SK-N-SH treated with all-trans-retinoic acid at 6 μM for 48 hours (cell line): ENCODE results near the gene USP7.

ENCODE experiments used
- ATAC-seq: fragments of 200-7000 bp; cut with Tn5 transposase; 3 replicates; pipeline ENCODE4 v1.9.1; 2020; ENCODE audit warnings: mild to moderate bottlenecking, moderate library complexity
- BACH2 ChIP-seq: fragments of 250-450 bp; sonication (Bioruptor Pico); IDR thresholded peaks from 2 replicates; pipeline ENCODE4 v1.9.0; 2021; ENCODE audit warnings: mild to moderate bottlenecking, borderline replicate concordance
- CSDC2 ChIP-seq: fragments of 250-450 bp; sonication (Bioruptor Pico); IDR thresholded peaks from 2 replicates; pipeline ENCODE4 v1.5.0; 2020; ENCODE audit warnings: mild to moderate bottlenecking, moderate library complexity
- ESRRG ChIP-seq: fragments of 250-450 bp; sonication (Bioruptor Pico); IDR thresholded peaks from 2 replicates; pipeline ENCODE4 v1.6.1; 2021; ENCODE audit warnings: mild to moderate bottlenecking
- GLIS3 ChIP-seq: fragments of 250-450 bp; sonication (Bioruptor Pico); IDR thresholded peaks from 2 replicates; pipeline ENCODE4 v1.5.0; 2020; ENCODE audit warnings: mild to moderate bottlenecking, moderate library complexity
- PPARA ChIP-seq: fragments of 250-450 bp; sonication (Bioruptor Pico); IDR thresholded peaks from 2 replicates; pipeline ENCODE4 v1.5.0; 2020; ENCODE audit warnings: mild to moderate bottlenecking, borderline replicate concordance
- SNAI2 ChIP-seq: fragments of 250-450 bp; sonication (Bioruptor Pico); IDR thresholded peaks from 2 replicates; pipeline ENCODE4 v1.5.0; 2020; ENCODE audit warnings: mild to moderate bottlenecking, moderate library complexity
- TCF4 ChIP-seq: fragments of 250-450 bp; sonication (Bioruptor Pico); IDR thresholded peaks from 2 replicates; pipeline ENCODE4 v1.8.0; 2021; ENCODE audit warnings: mild to moderate bottlenecking, moderate library complexity, borderline replicate concordance
- TOX ChIP-seq: fragments of 250-450 bp; sonication (Bioruptor Pico); IDR thresholded peaks from 2 replicates; pipeline ENCODE4 v1.8.0; 2021; ENCODE audit warnings: mild to moderate bottlenecking, moderate library complexity, borderline replicate concordance
- ZC3H10 ChIP-seq: fragments of 250-450 bp; sonication (Bioruptor Pico); IDR thresholded peaks from 2 replicates; pipeline ENCODE4 v1.5.1; 2021; ENCODE audit warnings: mild to moderate bottlenecking, moderate library complexity
- ZFP3 ChIP-seq: fragments of 250-450 bp; sonication (Bioruptor Pico); IDR thresholded peaks from 2 replicates; pipeline ENCODE4 v1.5.0; 2020; ENCODE audit warnings: mild to moderate bottlenecking, moderate library complexity
- ZNF70 ChIP-seq: fragments of 450-650 bp; formaldehyde crosslinking; IDR thresholded peaks from 2 replicates; pipeline ENCODE4 v1.5.0; 2020; ENCODE audit warnings: mild to moderate bottlenecking, moderate library complexity
- ZNF8 ChIP-seq: fragments of 450-650 bp; formaldehyde crosslinking; IDR thresholded peaks from 2 replicates; pipeline ENCODE4 v1.5.0; 2020; ENCODE audit warnings: mild to moderate bottlenecking, moderate library complexity
- TF ChIP-seq, protein P1 (sequence below): fragments of 250-450 bp; sonication (Bioruptor Pico); IDR thresholded peaks from 2 replicates; pipeline ENCODE4 v1.5.1; 2021; ENCODE audit warnings: mild to moderate bottlenecking, moderate library complexity
- TF ChIP-seq, protein P2 (sequence below): fragments of 250-450 bp; sonication (Bioruptor Pico); IDR thresholded peaks from 2 replicates; pipeline ENCODE4 v1.5.0; 2020; ENCODE audit warnings: mild to moderate bottlenecking, moderate library complexity
- TF ChIP-seq, protein P3 (sequence below): fragments of 250-450 bp; sonication (Bioruptor Pico); IDR thresholded peaks from 2 replicates; pipeline ENCODE4 v1.8.0; 2020; ENCODE audit warnings: mild to moderate bottlenecking, moderate library complexity, borderline replicate concordance
- TF ChIP-seq, protein P4 (sequence below): fragments of 250-450 bp; sonication (Bioruptor Pico); IDR thresholded peaks from 2 replicates; pipeline ENCODE4 v1.8.0; 2021; ENCODE audit warnings: low read depth, mild to moderate bottlenecking, moderate library complexity, borderline replicate concordance

Gene USP7

DNA sequence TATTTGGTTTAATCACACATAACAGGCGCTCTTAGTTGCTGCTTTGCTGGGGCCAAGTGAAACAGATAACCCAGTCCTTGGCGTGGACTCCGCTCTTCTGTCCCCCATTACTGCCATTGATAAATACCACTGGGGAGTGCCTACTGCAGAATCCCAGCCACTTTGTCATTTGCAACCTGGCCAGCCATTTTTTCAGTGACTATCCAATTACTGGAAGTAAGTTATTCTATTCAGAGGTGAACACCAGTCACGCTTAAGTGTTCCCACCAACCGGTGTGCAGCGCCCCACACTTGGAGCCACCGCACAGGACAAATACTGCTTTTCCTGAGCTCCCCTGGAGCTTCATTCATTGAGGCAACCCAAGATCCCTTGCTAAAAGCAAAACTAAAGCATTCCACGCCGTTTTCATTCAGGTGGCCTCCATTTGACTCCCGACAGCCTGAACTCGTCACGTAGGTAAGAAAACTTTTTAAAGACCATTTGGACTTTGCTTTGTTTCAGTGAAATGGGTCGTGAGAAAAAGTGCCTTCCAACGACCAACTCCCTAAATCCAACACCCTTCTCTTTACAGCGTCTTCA lies 1.8 kb downstream of the USP7 start (continued):
- TF ChIP-seq, protein P1, sequence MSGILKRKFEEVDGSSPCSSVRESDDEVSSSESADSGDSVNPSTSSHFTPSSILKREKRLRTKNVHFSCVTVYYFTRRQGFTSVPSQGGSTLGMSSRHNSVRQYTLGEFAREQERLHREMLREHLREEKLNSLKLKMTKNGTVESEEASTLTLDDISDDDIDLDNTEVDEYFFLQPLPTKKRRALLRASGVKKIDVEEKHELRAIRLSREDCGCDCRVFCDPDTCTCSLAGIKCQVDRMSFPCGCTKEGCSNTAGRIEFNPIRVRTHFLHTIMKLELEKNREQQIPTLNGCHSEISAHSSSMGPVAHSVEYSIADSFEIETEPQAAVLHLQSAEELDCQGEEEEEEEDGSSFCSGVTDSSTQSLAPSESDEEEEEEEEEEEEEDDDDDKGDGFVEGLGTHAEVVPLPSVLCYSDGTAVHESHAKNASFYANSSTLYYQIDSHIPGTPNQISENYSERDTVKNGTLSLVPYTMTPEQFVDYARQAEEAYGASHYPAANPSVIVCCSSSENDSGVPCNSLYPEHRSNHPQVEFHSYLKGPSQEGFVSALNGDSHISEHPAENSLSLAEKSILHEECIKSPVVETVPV (CRISPR knock-in tag), result no peak
- TF ChIP-seq TOX (CRISPR knock-in tag) (no peak), ZFP3 (CRISPR knock-in tag) (no peak), ZC3H10 (CRISPR knock-in tag) (no peak), ZNF8 (CRISPR knock-in tag) (no peak), PPARA (CRISPR knock-in tag) (no peak), GLIS3 (CRISPR knock-in tag) (no peak)
- TF ChIP-seq, protein P2, sequence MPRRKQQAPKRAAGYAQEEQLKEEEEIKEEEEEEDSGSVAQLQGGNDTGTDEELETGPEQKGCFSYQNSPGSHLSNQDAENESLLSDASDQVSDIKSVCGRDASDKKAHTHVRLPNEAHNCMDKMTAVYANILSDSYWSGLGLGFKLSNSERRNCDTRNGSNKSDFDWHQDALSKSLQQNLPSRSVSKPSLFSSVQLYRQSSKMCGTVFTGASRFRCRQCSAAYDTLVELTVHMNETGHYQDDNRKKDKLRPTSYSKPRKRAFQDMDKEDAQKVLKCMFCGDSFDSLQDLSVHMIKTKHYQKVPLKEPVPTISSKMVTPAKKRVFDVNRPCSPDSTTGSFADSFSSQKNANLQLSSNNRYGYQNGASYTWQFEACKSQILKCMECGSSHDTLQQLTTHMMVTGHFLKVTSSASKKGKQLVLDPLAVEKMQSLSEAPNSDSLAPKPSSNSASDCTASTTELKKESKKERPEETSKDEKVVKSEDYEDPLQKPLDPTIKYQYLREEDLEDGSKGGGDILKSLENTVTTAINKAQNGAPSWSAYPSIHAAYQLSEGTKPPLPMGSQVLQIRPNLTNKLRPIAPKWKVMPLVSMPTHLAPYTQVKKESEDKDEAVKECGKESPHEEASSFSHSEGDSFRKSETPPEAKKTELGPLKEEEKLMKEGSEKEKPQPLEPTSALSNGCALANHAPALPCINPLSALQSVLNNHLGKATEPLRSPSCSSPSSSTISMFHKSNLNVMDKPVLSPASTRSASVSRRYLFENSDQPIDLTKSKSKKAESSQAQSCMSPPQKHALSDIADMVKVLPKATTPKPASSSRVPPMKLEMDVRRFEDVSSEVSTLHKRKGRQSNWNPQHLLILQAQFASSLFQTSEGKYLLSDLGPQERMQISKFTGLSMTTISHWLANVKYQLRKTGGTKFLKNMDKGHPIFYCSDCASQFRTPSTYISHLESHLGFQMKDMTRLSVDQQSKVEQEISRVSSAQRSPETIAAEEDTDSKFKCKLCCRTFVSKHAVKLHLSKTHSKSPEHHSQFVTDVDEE, result no peak
- TF ChIP-seq, all 23 proteins: peak for 0

DNA sequence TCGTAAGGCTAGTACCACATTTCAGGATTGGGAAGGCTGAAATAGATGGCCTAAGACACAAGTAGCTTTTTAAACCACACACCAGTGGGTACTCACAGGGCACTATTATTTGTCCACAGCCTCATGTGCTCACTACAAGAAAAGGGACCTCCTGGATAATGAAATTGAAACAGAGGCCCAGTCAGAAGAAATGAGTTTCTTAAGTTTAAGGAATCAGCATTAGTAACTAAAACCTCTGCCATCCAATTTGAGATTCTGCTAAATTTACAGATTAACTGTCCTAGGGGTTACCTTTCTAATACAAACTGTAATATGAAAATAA lies 3.0 kb downstream of the USP7 start:
- TF ChIP-seq, protein P1 (CRISPR knock-in tag), result no peak
- TF ChIP-seq TOX (CRISPR knock-in tag), result no peak
- TF ChIP-seq, protein P3, sequence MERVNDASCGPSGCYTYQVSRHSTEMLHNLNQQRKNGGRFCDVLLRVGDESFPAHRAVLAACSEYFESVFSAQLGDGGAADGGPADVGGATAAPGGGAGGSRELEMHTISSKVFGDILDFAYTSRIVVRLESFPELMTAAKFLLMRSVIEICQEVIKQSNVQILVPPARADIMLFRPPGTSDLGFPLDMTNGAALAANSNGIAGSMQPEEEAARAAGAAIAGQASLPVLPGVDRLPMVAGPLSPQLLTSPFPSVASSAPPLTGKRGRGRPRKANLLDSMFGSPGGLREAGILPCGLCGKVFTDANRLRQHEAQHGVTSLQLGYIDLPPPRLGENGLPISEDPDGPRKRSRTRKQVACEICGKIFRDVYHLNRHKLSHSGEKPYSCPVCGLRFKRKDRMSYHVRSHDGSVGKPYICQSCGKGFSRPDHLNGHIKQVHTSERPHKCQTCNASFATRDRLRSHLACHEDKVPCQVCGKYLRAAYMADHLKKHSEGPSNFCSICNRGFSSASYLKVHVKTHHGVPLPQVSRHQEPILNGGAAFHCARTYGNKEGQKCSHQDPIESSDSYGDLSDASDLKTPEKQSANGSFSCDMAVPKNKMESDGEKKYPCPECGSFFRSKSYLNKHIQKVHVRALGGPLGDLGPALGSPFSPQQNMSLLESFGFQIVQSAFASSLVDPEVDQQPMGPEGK (CRISPR knock-in tag), result no peak
- TF ChIP-seq CSDC2 (CRISPR knock-in tag), result no peak
- ATAC-seq, result no peak

DNA sequence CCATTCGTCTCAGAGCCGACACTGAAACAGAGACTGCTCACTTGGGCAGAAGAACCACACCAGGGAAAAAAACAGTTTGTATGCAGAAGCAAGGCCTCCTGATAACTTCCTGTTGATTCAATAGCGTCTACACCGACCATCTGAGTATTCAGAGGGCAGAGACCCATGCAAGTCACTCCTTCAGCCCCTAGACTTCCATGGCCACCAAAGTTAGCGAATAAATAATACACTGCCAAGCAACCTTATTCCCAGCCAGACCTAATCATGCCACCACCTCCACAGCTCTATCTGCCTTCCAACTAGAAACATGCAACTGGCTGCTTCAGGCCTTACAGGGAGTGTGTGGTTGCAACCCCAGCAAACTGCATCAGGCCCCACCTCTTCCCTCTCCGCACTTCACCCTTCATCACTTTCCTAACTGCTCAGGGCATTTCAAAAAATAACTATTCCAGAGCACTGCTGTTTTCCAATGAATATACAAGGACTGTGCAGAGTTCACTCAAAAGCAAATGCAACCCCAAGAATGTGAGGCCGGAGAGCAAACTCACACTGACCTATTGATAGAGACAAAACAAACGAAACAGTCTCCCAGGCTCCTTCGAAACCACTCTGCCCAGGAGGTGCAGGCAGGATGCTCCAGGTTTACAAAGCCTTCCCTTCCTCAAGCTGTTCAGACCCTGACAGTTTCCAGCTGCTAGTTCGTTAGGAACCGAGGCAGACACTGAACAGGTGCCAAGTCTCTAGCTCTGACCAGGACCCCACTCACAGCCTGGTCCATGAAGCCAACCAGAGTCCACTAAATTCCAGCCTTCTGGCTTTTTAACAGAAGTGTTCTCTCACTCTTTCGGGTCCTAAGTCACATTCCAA lies 3.6 kb downstream of the USP7 start:
- peak; percentile 5; the same call in 2 of the 3 replicates for ATAC-seq
- TF ChIP-seq TOX (CRISPR knock-in tag), result no peak
- no peak for TF ChIP-seq ESRRG (CRISPR knock-in tag)
- TF ChIP-seq, protein P4, sequence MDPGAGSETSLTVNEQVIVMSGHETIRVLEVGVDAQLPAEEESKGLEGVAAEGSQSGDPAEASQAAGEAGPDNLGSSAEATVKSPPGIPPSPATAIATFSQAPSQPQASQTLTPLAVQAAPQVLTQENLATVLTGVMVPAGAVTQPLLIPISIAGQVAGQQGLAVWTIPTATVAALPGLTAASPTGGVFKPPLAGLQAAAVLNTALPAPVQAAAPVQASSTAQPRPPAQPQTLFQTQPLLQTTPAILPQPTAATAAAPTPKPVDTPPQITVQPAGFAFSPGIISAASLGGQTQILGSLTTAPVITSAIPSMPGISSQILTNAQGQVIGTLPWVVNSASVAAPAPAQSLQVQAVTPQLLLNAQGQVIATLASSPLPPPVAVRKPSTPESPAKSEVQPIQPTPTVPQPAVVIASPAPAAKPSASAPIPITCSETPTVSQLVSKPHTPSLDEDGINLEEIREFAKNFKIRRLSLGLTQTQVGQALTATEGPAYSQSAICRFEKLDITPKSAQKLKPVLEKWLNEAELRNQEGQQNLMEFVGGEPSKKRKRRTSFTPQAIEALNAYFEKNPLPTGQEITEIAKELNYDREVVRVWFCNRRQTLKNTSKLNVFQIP, result no peak
- no peak for TF ChIP-seq BACH2
- no peak for TF ChIP-seq ZFP3 (CRISPR knock-in tag)
- no peak for TF ChIP-seq PPARA (CRISPR knock-in tag)
- TF ChIP-seq, protein P2, result no peak
- TF ChIP-seq ZNF70 (CRISPR knock-in tag), result no peak
- no peak for TF ChIP-seq CSDC2 (CRISPR knock-in tag)
- no peak for TF ChIP-seq TCF4 (CRISPR knock-in tag)
- no peak for TF ChIP-seq SNAI2
